Measurements from ENCODE around the gene ARGLU1.

The ARGLU1 gene

DNA sequence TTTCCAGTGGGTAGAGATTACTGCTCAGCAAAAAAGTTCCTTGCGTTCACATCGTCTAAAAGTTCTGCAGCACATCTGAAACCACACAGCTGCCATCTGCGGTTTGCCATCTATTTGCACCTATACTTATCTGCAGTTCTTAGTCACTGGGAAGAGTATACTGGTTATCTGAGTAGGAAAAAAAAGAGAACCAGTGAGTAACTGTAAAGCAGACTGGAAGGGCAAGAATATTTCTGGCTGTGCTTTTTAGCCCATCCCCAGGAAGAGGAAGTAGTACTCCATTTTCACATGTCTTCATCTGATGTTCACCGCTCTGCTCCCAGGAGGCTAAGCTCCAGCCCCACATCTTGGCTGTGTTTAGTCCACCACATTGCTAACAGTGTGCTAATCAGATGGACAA lies 68.0 kb downstream of the ARGLU1 start:
- no peak for DNase-seq (ENCODE audit: low spot score)

DNA sequence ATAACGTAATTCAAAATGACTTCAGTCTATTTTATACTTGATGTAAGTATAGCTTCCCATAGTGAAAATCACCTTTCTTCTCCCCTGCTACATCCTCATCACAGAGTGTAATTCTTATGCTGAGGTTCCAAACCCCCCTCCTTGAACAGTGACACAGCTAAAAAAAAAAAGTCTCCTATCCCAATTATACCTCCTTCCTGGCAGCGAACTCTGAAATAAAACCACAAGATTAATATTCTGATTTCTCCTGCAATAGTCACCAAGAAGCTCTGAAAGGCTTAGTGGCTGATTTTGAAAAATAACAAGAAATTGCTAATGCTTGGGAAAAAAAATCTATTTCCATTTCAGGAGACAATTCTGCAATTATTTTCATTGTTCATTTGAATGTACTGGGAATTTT lies 68.8 kb downstream of the ARGLU1 start:
- no peak for DNase-seq (ENCODE audit: low spot score)

DNA sequence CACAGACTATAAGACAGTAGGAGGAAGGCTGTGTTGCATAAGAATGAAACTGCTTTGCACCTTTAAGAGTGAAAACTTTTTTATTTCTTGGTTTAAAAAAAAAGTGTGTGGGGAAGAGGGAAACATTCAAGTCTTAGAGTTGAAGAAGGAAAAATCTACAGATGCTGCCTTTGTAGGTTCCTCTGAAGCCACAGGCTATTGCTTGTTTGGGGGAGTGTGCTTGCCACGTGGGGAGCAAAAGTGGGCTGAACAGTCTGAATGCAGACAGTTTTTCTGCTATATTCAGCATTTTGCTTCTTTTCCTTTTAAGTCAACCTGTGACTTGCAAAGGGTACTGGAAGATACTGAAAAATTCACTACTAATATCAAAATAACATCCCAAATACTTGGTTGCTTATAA lies 69.4 kb downstream of the ARGLU1 start:
- no peak for DNase-seq (ENCODE audit: low spot score)

DNA sequence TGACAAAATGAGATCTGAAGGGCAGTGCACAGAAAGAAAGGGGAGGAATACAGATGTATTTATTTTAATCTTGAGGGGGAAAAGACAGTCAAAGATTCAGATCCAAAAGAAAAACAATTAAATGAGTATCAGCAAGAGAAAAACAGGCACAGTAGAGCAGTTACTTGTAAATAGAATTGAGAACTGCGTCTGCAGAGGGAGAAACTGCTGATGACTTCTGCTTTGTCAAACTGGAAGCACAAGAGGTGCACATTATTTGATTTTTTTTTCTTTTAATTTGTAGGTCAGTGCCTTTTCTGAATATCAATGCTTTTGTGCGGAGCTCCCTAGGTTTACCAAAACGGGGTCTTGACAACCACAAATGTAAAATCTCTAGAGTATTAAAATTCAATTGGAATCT lies 69.8 kb downstream of the ARGLU1 start:
- no peak for DNase-seq (ENCODE audit: low spot score)

DNA sequence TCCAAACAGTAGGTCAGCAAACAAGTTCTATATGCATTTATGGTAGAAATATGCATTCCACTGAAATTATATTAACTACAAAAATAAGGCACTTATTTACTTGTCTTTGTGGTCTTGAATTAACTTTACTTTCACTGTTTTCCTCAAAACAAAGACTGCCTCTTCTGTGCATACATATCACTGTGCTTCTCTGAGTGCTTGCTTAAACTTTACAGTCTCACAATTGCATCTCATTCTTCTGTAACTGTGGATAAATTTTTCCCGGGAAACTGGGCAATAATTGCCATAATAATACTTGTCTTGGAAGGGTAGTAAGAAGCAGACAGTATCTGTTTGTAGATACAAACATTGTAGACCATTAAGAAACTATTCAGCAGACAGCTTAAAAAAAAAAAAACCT lies 70.9 kb downstream of the ARGLU1 start:
- no peak for DNase-seq (ENCODE audit: low spot score)

DNA sequence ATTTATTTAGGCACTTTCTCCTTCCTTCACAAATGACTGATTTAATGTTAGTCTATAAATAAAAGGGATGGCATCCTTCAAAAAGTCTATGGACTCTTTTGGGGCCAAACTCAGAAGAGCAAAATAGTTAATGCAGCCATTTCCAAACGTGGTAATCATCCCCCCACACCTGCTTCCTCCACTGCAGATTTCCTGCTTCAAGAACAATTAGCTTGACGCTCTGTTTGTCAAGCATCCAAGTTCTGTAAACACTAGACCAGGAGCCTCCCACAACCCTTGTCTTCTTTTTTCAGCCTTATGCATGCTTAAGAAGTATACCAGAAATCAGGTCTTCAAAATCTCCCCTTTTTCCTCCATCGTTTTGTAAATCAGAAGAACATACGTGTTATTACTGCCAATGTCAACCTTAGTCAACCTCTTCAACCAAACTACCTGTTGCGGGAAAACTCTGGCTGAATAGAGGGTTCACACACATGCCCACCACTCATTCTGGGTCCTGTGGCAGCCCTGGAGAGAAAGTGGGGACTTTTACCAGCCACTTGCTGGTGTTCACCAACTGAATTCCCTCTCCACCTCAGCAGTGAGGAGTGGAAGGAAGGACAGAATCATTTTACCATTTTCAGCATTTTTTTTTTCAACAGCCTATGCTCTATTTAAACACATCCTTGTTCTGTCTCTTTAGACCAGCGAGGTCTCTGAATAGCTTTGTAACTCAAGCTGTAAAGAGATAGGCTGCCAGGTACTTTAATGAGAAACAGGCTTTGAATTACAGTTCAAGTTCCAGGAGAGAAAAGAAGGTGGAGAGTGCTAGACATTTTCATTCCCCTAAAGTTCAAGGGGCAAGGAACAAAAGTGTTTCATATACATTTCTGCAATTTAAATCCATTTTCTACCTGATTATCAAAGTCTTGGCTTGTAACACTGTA lies 71.6 kb downstream of the ARGLU1 start:
- no peak for DNase-seq (ENCODE audit: low spot score)

DNA sequence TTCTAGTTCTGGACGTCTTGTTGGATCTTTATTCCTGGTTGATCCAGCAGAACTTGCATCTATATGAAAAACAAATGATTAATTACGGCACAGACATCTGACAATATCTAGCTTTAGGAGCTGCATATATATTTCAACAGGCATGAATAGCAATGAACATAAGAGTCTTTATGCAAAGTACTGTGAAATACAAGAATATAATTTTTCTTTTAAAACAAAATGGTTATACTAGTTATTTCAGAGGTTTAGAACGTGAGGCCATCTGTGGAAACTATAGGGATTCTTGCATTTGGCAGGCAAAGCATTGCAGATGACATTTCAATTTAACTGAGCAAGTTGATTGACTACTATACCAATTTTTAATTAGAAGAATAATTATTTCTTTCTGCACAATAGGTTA lies 73.0 kb downstream of the ARGLU1 start:
- DNase-seq (ENCODE audit: low spot score): no peak

DNA sequence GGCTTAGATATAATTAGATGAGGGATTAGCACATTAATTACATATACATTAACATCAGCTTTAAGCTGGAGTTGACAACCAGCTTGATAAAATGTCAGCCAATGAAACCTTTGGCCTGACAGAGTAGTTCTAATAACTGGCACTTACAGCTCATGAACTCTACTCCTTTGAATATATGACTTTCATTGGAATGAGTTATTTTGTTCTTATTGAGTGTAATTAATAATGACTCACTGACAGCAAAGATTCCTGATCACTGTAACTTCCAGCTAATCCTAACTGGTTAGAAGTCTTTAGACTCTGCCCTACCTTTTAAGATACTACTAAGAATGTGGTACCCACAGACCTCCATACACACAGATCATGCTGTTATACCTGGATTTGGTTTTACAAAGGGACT lies 73.4 kb downstream of the ARGLU1 start:
- no peak for DNase-seq (ENCODE audit: low spot score)

DNA sequence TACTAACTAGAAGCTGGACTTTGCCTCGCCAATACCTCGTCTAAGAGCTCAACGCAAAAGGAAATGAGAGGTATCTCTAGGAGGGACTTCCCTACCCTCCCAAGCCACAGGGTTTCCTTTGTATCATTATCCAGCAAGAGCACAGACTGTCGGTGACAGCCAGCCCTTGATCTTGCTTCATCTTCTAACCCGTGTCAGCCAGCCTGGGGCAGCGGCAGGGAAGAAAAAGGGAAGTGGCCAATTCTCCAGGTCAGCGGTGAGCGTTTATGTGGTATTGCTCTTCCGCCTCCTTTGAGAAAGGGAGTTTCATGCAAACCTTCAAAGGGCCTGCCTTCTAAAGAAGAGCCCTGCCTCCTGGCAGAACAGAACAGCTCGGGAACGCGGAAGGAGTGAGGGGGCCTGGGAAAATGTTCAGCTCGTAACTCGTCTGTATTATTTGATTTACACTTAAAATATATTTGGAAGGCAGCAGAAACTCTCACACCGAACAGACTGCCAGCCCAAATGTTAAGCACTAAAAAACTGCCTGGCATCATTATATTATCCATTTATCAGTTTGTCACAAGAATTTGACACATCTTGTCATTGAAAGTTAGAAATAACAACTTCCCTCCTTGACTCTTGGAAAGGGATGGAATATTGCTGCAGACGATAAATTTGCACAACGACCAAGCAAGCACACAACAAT lies 74.3 kb downstream of the ARGLU1 start:
- DNase-seq (ENCODE audit: low spot score): no peak

DNA sequence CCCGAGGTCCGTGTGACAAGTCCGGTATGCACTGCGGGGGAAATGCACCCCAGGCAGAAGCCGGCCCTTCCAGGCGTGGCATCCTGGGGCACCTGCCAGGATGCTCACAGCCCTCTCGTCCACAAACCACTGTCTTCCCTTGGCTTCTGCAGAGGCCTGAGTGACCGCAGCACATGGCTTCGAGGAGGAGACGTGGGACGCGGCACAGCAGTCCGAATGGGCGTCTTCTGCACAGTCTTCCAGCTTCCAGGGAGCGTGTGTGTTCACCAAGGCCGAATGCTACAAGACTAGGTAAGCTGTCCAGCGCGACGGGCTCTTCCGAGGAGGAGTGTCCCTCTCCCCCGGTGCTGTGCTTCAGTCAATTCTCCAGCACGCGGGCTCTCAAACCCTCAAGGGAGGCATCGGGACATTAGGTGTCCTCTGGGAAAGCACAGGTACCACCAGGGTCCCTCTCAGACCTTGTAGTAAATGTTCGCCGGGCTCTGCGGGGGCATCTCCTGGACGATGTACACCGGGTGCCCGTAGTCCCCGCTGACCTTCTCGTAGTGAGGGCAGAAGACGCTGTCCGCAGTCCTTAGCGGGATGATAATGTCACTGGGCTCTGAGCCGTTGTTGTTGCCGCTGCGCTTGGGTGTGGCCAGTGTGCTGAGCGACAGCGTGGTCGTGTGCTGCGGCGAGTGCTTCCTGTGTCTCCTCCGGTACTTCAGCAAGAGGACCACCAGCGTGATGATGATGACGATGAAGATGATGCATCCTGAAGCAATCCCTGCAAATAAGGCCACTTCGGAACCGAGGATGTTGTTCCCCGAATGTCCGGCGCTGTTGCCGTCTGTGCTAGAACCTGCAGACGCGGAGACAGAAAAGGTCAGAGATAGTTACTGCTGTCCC lies 75.1 kb downstream of the ARGLU1 start:
- no peak for DNase-seq (ENCODE audit: low spot score)

DNA sequence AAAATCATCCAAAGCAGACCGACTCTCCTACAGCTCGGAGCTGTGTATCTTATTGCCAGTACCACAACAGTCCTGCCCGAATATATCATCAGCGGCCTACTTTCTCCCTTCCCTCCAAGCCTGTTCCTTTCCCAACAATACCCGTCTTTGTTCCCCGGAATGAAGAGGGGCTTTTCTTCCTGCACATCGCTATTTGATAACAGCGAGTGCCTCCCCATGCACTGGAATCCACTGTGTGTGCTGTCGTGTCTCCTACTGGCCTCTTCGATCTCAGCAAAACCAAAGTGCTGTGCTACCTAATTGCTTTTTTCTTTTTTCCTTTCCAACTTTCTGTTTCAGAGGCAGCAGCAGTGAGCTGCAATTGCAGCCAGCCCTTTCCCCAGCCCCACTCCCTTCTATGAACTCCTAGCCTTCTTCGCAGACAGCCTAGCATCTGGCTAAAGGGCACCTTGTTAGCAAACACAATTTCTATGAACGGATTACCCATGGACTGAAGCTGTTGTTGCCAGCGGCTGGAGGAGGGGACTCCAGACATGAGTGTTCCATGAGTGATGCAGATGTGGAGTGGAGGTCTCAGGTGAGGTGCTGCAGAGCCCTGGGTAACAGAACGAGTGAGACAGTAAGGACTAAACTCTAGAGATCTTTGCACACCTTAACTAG lies 75.9 kb downstream of the ARGLU1 start:
- DNase-seq (ENCODE audit: low spot score): no peak

Measured in RKO (cell line).